DOHH2 (cell line): ENCODE data around the gene CAPS2.

Experiments used
- H3F3A ChIP-seq: fragments of 200-600 bp; sonication (generic), shearing (Covaris generic); 2 replicates; pipeline ENCODE4 v1.6.0; 2016; ENCODE audit warnings: antibody characterized with exemption, mild to moderate bottlenecking; ENCODE audit not compliant: control insufficient read depth, insufficient read depth
- H3K27ac ChIP-seq: fragments of 200-600 bp; sonication (generic); 2 replicates; pipeline ENCODE4 v1.5.1; 2014; ENCODE audit warnings: low read depth, mild to moderate bottlenecking, low read length, moderate library complexity
- H3K27me3 ChIP-seq: fragments of 200-600 bp; sonication (generic); 2 replicates; pipeline ENCODE4 v1.6.1; 2014; ENCODE audit warnings: mild to moderate bottlenecking, low read length, mixed read lengths; ENCODE audit not compliant: control insufficient read depth
- H3K36me3 ChIP-seq: fragments of 200-600 bp; sonication (generic); 2 replicates; pipeline ENCODE4 v1.6.1; 2014; ENCODE audit warnings: mild to moderate bottlenecking, low read length, moderate library complexity, mixed read lengths; ENCODE audit not compliant: control insufficient read depth
- H3K4me1 ChIP-seq: fragments of 200-600 bp; sonication (generic); 2 replicates; pipeline ENCODE4 v1.6.1; 2014; ENCODE audit warnings: mild to moderate bottlenecking, low read length, mixed read lengths; ENCODE audit not compliant: control insufficient read depth
- H3K4me2 ChIP-seq: fragments of 200-600 bp; sonication (generic); 2 replicates; pipeline ENCODE4 v1.6.0; 2014; ENCODE audit warnings: mild to moderate bottlenecking, low read length, moderate library complexity
- H3K4me3 ChIP-seq: fragments of 200-600 bp; sonication (generic); 2 replicates; pipeline ENCODE4 v1.5.1; 2014; ENCODE audit warnings: mild to moderate bottlenecking, low read length, mixed read lengths
- H3K79me2 ChIP-seq: fragments of 200-600 bp; sonication (generic); 2 replicates; pipeline ENCODE4 v1.6.1; 2014; ENCODE audit warnings: mild to moderate bottlenecking, low read length, mixed read lengths; ENCODE audit not compliant: control insufficient read depth
- H3K9me2 ChIP-seq: fragments of 200-600 bp; sonication (generic); replicated peaks from 2 replicates; pipeline ENCODE4 v1.6.1; 2014; ENCODE audit warnings: mild to moderate bottlenecking, low read length, mixed read lengths; ENCODE audit not compliant: control insufficient read depth
- H3K9me3 ChIP-seq: fragments of 200-600 bp; sonication (generic); 2 replicates; pipeline ENCODE4 v1.6.1; 2014; ENCODE audit warnings: antibody characterized with exemption, low read length, mixed read lengths; ENCODE audit not compliant: control insufficient read depth, insufficient read depth
- H4K20me1 ChIP-seq: fragments of 200-600 bp; sonication (generic); 2 replicates; pipeline ENCODE4 v1.6.0; 2014; ENCODE audit warnings: low read depth, mild to moderate bottlenecking, antibody characterized with exemption, low read length, moderate library complexity; ENCODE audit not compliant: control insufficient read depth, insufficient read depth
- CTCF ChIP-seq: fragments of 200-600 bp; sonication (generic); IDR thresholded peaks from one replicate; pipeline ENCODE4 v1.5.1; 2014; ENCODE audit warnings: antibody characterized with exemption, mild to moderate bottlenecking, low read depth, low read length; ENCODE audit not compliant: poor library complexity, severe bottlenecking
- EZH2phosphoT487 ChIP-seq: fragments of 200-600 bp; sonication (generic); IDR thresholded peaks from 2 replicates; pipeline ENCODE4 v1.6.1; 2017; ENCODE audit warnings: borderline replicate concordance, mild to moderate bottlenecking, antibody characterized with exemption, low read length, moderate library complexity, mixed read lengths

The CAPS2 gene

GRCh38 chr12:75334384-75335030, 4.4 kb upstream of the CAPS2 start, which contains the start of gene GLIPR1L1:
GLIPR1L1 (plus strand) TSS chr12:75334670; CDS start chr12:75334729, 59 bp downstream.
- Histone ChIP-seq H3K79me2 (no peaks in the 10 kb centered on the region), H3K4me3 (peak within 1 kb of the TSS; percentile 50), H4K20me1 (no peaks in the 10 kb centered on the region), H3K9me2 (no peaks in the 10 kb centered on the region), H3K27me3 (peaks cover 14% of the 10 kb centered on the region), H3K9me3 (no peaks in the 10 kb centered on the region), H3K4me1 (peaks cover 11% of the 10 kb centered on the region), H3F3A (no peaks in the 10 kb centered on the region), H3K36me3 (no peaks in the 10 kb centered on the region), H3K27ac (no peak within 1 kb of the TSS), H3K4me2 (peak within 1 kb of the TSS; percentile 61)
- TF ChIP-seq CTCF (peak; percentile 78), EZH2phosphoT487 (no peak)

DNA sequence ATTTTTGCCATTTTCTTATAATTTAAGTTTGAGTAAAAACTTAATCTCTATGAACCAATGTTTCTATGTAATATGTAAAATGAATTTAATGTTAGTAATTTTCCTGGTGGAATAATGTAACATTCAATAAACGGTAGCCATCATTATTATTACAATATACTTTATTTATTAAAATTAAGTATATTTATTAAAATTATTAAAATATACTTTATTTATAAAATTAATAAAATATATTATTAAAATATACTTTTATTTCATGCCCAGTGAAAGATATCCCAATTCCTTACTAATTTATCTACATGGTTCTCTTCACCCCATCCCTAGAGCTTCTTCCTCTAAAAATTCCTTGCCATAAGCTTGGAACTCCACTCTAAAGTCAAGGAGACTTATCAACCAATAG, 2.5 kb downstream of the CAPS2 start:
- Histone ChIP-seq H3K27ac (no peak overlapping the region), H3K9me2 (no peaks in the 10 kb centered on the region), H3K4me1 (peaks cover 6% of the 10 kb centered on the region), H3K9me3 (no peaks in the 10 kb centered on the region), H3F3A (no peaks in the 10 kb centered on the region), H4K20me1 (no peaks in the 10 kb centered on the region), H3K36me3 (no peaks in the 10 kb centered on the region), H3K27me3 (peaks cover 19% of the 10 kb centered on the region), H3K4me2 (no peak overlapping the region), H3K79me2 (no peaks in the 10 kb centered on the region), H3K4me3 (no peak overlapping the region)
- no peak for TF ChIP-seq CTCF
- no peak for TF ChIP-seq EZH2phosphoT487

GRCh38 chr12:75323663-75324062, 6.5 kb downstream of the CAPS2 start:
- H3K9me3 ChIP-seq, result no peaks in the 10 kb centered on the region
- peaks cover 5% of the 10 kb centered on the region for H3K27me3 ChIP-seq
- H3K27ac ChIP-seq, result no peak overlapping the region
- no peaks in the 10 kb centered on the region for H3K79me2 ChIP-seq
- no peak for TF ChIP-seq EZH2phosphoT487
- no peak for TF ChIP-seq CTCF
- H3F3A ChIP-seq, result no peaks in the 10 kb centered on the region
- no peaks in the 10 kb centered on the region for H3K9me2 ChIP-seq
- no peak overlapping the region for H3K4me3 ChIP-seq
- H3K4me1 ChIP-seq, result no peaks in the 10 kb centered on the region
- H4K20me1 ChIP-seq, result no peaks in the 10 kb centered on the region
- H3K4me2 ChIP-seq, result no peak overlapping the region
- H3K36me3 ChIP-seq, result no peaks in the 10 kb centered on the region
